A673 (cell line): ENCODE measurements around the gene KRT72.

Experiments
- CTCF ChIP-seq: fragments of 300-800, 200-600 bp; sonication (generic); conservative IDR thresholded peaks from 2 replicates; pipeline ENCODE4 v1.5.1; 2017; ENCODE audit warnings: low read depth, mild to moderate bottlenecking, antibody characterized with exemption, low read length, moderate library complexity, mixed read lengths
- EZH2 ChIP-seq: fragments of 200-600 bp; sonication (generic); IDR thresholded peaks from 2 replicates; pipeline ENCODE4 v1.6.1; 2017; ENCODE audit warnings: borderline replicate concordance, low read depth, mild to moderate bottlenecking, mixed read lengths, antibody characterized with exemption, low read length; ENCODE audit not compliant: poor library complexity, severe bottlenecking

- TF ChIP-seq CTCF (no peak), EZH2 (no peak)
These were observed 16.2 kb downstream of the KRT72 start for GRCh38 chr12:52585066-52585465.
